Measurements from ENCODE around the gene AZIN2.
"Not testable (repeated sequence)": the region's sequence is repeated elsewhere in the genome, so short reads cannot be mapped to it uniquely, and the experiment has no call there.

AZIN2 gene

GRCh38 chr1:33060579-33061083 lies 20.3 kb upstream of the AZIN2 start:
- no peak for DNase-seq (ENCODE audit: low read depth)

DNA sequence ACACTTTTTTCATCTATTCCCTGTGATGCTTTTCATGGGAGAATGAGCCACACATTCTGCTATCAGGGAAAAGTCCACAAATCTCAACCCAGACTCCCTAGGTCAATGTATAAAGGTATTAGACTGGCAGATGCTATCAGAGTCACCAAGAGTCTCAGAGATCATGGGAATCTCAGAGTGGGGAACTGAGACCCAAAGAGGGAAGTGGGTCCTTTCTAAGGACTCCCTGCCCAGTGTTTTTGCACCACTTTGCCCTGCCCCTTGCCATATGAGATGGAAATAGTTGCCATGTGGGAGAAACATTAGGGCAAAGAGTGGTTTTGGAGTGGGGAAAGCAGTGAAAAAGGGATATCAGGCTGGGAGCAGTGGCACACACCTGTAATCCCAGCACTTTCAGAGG lies 19.1 kb upstream of the AZIN2 start:
- no peak for DNase-seq (ENCODE audit: low read depth)

DNA sequence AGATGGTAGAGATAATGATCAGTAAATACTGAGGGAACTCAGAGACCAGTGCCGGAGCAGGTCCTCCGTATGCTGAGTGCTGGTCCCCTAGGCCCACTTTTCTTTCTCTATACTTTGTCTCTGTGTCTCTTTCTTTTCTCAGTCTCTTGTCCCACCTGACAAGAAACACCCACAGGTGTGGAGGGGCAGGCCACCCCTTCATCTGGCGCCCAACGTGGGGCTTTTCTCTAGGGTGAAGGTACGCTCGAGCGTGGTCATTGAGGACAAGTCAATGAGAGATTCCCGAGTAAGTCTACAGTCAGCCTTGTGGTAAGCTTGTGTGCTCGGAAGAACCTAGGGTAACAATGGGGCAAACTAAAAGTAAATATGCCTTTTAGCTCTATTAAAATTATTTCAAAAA lies 16.7 kb upstream of the AZIN2 start:
- DNase-seq (ENCODE audit: low read depth) = not testable (repeated sequence)

DNA sequence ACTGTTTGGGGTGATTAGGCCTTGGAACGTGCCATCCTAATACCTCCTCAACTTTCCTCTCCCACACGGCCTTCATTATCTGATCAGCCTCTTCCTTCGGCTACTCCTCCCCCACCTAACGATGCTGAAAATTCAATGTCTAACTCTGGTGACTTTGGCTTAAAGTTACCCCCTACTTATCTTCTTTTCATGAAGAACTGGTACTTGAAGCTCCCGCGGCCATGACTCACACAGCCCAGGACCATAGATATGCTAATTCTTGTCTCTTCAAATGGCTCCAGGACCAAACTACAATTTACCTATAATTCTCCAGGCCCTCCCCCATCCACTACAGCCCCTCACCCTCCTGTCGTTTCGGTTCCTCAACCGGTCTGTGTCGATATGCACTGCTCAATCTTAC lies 15.7 kb upstream of the AZIN2 start:
- DNase-seq (ENCODE audit: low read depth) = no peak

DNA sequence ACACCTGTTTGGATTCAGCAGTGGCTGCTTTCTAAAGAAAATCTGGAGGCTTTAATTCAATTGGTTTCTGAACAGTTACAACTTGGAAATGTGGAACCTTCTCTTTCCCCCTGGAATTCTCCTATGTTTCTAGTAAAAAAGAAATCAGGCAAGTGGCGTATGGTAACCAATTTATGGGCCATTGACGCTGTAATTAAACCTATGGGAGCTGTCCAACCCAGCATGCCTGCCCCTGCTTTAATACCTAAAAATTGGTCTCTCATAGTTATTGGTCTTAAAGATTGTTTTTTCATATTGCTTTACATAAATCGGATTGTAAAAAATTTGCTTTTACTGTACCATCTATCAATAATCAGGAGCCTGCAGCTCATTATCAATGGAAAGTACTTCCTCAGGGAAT lies 14.5 kb upstream of the AZIN2 start:
- not testable (repeated sequence) for DNase-seq (ENCODE audit: low read depth)

DNA sequence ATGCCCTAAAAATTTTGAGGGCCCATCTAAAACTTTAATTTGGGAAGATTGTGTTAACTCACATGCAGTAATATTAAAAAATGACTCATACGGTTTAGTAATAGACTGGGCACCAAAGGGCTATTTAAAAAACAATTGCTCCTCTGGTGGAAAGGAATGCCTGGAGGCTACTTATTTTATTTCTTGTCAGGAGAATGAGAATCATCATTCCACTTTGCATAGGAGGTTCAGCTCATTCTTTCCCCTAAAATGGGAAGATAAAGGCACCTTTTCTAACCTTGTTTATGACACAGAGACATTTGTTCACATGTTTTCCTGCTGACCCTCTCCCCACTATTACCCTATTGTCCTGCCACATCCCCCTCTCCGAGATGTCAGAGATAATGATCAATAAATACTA lies 12.8 kb upstream of the AZIN2 start:
- DNase-seq (ENCODE audit: low read depth) = not testable (repeated sequence)

- no peak for DNase-seq (ENCODE audit: low read depth)
Measured at GRCh38 chr1:33070628-33071027, 10.3 kb upstream of the AZIN2 start.

GRCh38 chr1:33072707-33073106 lies 8.2 kb upstream of the AZIN2 start:
- DNase-seq (ENCODE audit: low read depth) = no peak

DNA sequence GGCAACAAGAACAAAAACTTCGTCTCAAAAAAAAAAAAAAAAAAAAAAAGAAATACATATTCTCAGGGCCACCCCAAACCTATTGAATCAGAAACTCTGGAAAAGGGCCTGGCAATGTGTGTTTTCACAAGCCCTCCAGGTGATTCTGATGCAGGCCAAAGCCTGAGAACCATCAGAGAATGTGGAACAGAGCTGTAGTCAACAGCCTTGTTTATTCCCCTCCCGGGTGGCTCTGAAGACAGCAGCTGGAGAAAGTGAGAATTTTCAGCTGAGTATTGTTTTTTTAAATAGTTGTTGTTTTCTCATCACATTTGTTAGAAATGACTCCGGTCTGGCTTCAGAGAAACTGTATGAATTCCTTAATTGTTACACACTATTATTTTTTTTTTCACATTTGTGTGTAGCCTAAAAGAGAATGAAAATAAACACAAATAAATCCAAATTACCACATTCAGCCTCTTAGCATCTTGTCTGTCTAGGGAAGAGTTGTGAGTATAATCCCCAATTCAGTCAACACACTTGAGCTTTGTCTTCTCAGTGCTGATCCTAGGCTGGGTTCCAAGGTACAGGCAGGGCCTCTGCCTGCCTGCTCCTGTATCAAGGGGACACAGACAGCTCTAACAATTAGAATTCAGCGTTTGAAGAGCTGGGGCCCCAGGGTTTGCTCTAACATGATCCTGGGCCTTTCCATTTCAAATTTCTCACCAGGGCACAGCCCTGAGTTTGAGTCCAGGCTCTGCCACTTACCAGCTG lies 6.6 kb upstream of the AZIN2 start:
- no peak for DNase-seq (ENCODE audit: low read depth)

DNA sequence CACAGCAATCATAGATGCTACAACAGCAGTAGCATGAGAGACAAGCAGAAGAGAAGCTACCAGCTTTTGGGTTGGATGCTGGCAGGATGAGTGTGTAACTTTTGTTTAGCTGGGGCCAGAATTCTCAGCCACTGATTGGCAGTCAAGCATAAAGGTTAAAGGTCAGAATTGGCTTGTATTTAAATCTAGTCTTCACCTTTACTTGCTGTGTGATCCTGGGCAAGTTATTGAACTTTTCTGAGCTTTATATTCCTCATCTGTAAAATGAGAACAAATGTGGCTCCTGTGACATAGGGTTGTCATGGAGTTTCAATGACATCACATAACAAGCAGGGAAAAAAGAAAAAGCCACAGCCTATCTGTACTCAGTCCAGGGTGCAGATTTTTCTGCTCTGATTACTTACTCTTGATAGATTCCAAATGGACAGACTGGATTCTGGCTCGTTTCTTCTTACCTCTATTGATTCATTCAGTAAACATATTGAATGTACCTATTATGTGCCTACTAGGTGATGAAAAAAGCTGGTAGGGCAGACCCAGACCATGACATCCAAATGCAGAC lies 2.8 kb upstream of the AZIN2 start:
- no peak for DNase-seq (ENCODE audit: low read depth)

DNA sequence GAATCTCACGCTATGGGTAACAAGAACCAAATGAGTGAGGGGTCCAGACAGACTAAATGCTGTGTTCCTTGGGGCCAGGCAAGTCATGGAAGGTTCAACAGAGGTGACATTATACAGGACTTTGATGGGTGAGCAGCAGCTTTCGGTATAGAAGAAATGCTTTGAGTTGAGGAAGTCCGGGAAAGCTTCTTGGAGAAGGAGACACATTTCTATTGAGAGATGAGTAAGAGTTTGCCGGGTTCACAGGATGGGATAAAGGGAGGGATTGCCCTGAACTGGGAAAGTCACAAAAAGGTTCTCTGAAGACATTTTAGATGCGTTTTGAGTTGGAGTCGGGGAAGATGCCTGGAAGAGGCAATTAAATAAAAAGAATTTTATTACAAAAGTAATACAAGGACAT lies 580 bp upstream of the AZIN2 start:
- DNase-seq (ENCODE audit: low read depth) = no peak

DNA sequence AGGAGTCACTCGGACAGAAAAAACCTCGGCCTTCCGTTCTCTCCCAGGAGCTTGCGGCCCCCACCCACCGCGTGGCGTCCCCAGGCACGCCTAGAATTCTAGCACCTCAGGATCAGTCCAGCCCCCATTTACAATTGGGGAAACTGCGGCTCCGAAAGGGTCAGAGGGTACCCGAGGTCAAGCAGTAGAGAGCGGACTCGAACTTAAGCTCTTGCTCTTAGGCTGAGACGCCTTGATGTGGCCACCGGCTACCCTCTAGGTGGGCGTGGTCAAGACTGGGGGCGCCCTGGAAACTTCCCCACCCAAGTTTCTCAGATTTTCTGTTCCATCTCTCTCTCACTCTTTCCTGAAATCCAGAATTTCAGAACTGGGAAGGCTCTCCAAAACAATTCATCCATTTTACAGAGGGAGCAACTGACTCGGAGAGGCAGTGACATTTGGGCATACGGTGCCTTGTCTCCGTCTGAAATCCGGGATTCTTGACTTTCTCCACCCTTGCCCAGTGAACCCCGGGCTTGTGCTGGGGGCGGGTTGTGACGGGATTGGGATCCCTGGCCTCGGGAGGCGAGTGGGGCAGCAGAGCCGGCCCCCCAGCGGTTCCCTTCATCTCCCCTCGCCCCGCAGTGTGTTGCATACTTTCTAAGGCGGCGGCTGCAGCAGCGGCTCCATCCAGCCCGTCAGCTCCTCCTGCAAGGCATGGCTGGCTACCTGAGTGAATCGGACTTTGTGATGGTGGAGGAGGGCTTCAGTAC lies 777 bp downstream of the AZIN2 start:
- DNase-seq (ENCODE audit: low read depth) = no peak

DNA sequence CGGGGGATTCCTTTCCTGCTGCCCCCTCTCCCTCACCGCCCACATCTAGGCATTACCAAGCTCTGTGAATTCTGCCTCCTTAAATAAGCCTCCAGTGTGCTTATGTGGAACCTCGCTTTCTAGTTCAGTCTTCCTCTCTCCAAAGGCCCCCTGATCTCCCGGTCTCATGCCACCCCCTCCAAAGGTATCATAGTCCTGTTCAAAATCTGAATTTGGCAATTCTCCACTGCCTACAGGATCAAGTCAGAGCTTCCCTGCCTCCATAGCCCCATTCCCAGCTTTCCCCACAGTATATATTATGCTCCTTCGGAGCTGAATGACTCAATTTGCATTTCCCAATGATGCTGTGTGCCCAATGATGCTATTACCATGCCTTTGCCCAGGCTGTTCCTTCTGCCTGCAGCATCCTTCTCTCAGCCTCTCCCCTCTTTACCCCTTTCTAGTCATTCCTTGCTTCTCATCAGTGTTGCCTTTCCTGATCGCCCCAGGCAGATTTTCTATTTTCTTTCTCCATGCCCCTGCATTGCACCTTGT lies 1.7 kb downstream of the AZIN2 start:
- DNase-seq (ENCODE audit: low read depth) = no peak

- no peak for DNase-seq (ENCODE audit: low read depth)
Measured at GRCh38 chr1:33085332-33085731, 4.4 kb downstream of the AZIN2 start.

DNA sequence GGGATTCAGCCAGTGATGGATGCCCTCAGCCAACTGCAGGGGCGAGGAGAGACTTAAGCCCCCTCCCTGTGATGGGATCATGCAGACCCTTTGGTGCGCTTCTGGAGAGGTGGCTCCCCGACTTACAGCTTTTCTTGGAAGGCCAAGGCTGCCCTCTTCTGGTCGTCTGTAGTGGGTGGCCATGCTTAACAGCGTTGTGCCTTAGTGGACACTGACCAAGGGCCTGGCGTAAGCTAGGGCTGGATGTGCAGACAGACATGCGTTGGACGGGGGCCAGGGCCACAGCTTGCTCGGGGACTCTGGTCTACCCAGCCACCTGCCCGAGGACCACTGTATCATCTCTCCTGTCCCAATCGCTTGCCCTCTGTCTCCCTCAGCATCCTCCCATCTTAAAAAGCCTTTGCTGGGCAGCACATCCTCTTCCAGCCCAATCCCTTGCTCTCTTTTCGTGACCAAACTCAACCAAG lies 5.5 kb downstream of the AZIN2 start:
- DNase-seq (ENCODE audit: low read depth) = no peak

DNA sequence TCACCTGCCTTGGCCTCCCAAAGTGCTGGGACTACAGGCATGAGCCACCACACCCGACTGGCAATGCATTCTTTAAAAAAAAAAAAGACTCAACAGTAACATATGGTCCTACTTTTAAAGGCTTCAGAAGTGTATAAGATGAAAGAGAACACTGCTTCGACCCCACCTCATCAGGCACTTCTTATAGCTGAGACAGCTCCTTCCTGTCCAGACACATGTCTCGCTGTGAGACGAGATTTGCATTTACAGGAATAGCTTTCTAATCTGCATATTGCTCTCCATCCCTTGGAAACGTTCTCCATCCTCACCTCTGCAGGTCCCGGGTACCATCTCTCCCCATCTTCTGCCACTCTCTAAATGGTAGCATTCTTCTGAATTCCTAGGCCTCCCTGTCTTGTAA lies 6.7 kb downstream of the AZIN2 start:
- DNase-seq (ENCODE audit: low read depth) = no peak

GRCh38 chr1:33088119-33088906 lies 7.4 kb downstream of the AZIN2 start:
- DNase-seq (ENCODE audit: low read depth) = no peak

- no peak for DNase-seq (ENCODE audit: low read depth)
Measured at GRCh38 chr1:33089457-33089856, 8.5 kb downstream of the AZIN2 start.

DNA sequence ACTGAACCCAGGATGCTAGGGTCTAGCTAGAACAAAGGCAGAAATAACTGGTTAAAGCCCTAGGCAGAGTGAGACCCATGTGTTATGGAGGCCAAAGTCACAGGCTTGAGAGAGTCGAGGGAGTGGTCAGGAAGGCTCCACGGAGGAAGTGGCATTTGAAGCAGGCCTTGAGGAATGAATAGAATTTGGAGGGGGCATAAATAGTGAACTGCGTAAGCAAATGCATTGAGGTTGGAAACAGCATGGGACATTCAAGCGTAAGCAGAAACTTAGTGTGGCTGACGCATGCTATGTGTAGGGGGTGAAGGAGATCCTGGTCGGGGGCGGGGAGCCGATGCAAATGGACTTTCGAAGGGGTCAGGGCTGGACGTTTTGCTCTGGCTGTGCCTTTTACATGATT lies 11.5 kb downstream of the AZIN2 start:
- no peak for DNase-seq (ENCODE audit: low read depth)

DNA sequence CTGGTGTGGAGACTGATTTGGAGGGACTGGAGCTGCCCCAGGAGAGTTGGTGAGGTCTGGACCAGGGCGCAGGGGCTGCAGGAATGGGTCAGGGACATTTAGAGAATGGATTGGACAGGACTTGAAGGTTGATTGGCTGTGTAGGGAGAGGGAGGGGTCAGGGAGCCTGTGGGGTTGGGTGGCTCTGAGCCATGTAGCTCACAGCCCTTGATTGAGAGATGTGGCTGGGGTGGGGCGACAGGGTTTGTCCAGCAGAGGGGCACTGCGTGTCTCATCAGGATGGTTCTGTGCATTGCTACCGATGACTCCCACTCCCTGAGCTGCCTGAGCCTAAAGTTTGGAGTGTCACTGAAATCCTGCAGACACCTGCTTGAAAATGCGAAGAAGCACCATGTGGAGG lies 12.1 kb downstream of the AZIN2 start:
- no peak for DNase-seq (ENCODE audit: low read depth)

- DNase-seq (ENCODE audit: low read depth) = no peak
Measured at GRCh38 chr1:33094486-33094885, 13.5 kb downstream of the AZIN2 start.
